Ramos (cell line): Measurements from ENCODE around the gene ARFGAP3.

Source experiments
- in situ Hi-C: fragments of 300-500 bp; cut with MboI; formaldehyde crosslinking; loops from one replicate; pipeline ENCODE4 v1.14.3; 2022; ENCODE audit warnings: low sequenced_read_pairs; ENCODE audit not compliant: unreplicated experiment

The ARFGAP3 gene

DNA sequence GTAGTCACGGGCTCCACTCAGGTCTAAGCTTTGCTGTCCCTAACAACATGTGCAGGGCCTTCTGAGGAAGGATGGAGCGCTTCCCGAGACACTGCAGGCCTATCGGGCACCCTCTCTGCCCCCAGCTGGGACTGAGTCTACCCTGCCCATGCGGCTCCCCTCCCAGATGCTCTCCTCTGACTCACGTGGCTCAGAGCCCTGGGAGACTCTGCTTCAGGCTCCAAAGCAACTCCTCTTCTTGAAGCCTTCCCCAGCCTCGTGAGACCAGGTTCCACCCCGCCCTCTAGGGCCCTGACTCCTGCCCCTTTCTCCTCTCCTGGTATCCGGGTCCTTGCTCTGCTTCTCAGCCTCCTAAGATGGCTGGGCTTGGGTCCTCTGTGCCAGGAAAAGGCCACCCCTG is 28.4 kb upstream of the ARFGAP3 start:
- in situ Hi-C loops: no loop called here

DNA sequence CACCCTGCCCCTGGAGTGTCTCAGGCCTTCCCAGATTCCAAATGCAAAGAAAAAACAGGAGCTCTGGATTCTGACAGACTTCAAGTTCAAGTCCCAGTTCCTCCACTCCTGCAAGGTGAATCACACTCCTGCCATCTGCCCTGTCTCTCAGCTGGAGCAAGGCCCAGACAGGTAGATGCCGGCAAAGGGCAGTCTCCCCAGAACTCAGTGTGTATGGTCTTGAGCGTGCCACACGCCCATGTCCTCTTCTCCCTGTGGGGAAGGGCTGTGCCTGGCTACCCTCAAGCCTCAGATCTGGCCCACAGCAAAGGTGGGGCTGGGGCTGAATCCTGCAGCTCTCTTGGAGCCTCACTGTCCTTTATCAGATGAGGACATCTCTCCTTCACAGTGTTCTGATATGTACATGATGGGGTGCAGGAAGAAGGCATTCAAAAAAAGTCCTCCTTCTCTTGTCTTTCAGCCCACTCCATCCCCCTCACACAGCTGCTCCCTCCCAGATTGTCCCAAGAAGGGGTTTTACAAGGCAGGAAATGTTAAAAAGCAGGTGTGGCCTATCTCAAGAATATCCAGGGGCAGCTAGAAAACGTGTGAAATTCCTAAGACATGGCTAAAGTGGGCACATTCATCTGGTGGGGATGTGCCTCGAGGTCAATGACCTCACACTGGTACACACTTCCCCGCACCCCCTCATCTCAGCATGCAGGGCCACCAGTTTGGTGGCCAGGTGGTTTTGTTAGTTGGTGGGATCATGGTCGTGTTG is 27.7 kb upstream of the ARFGAP3 start:
- in situ Hi-C loops: no loop called here

DNA sequence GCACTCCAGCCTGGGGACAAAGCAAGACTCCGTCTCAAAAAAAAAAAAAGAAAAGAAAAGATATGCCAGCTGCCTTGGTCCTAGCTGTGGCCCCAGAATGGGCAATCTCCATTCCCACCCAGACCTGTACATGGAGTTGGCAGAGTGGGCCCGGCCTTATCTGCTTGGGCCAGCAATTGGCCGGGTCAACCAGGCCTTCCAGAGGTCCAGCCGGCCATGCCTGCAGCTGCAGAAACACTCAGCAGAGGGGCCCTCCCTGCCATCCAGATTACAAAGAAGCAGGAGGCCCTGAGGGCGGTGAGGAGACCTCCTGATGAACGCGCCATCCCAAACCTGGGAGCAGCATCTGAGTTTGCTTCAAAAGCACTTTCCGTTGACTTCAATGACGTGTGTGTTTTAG is 26.9 kb upstream of the ARFGAP3 start:
- in situ Hi-C loops: no loop called here

DNA sequence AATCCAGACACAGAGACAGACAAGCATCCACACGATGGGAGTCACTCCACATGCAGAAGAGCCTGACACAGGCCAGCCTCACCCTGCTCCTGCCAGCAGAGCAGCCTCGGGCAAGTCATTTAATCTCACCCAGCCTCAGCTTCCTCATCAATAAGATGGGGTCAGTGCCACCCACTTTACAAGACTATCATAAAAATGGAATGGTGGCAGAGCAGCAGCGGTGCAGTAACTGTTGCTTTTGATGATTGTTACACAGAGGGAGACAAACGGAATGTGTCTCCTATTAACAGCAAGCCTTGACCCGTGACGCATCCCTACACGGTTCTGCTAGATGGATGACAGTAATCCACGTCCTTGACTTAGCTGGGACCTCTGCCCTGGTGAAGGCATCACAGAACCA is 26.0 kb upstream of the ARFGAP3 start:
- in situ Hi-C loops: no loop called here

DNA sequence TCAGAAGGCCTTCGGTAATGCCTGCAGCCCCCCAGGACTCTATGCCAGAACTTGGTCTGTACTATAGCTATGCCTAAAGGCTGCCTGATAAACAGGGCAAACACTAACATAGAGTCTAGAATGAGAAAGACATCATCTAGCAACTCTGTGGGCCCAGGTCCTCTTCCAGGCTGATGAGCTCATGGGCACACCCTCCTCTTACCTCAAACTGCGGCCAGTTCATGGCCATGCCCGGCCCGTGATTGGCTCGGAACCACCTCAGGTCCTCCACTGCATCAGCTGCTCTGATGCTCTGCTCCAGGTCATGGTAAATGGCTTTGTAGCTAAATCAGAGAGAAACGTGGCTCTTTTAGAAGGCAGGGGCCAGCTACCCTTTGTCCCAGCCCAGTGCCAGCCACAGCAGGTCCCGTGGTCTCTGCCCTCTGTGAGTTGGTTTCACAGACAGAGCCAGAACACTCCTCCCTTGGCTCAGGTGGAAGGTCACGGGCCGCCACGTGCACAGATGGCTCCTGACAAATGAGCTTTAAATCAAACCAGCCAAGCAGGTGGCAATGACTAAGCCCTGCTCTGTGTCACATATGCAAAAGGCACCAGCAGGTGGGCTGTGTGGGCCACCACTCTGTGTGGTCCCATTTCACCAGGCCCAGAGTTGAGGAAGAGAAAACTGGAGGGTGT is 25.0 kb upstream of the ARFGAP3 start:
- in situ Hi-C loops: no loop called here

DNA sequence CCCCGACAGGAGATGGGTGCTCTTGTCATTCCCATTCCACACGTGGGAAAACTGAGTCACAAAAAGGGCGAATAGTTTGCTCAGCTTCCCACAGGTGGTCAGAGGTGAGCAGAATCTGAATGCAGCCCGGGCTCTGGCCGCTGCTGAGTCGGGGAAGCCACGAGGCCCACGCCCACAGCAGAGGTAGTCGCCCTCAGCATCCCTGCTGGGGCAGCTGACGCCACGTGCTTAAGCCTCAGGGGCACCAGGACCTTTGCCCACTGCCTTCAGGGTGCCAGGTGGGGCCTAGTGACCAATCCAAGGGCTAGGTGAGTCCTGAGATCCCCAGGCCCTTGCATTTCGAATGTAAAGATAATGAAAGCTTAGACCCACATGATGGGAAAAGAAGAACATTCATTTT is 24.2 kb upstream of the ARFGAP3 start:
- in situ Hi-C loops: no loop called here

DNA sequence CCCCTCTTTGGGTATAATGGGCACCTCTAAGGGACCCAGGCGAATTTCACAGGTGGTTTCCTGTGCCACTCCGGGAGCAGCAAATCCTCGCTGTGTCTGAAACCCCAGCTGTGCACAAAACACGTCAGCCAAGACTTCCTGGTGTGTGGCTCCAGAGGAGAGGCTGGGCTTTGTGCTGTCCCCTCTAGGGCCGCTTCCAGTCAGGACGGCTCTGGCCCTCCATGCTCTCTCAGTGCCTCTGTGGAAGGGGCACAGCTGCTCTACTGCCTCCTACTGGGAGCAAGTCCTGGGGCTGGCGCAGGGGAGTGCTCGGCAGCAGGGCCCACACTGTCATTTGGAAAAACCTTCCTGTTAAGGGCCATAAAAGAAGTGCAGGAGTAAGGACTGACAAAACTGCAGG is 23.7 kb upstream of the ARFGAP3 start:
- in situ Hi-C loops: no loop called here

DNA sequence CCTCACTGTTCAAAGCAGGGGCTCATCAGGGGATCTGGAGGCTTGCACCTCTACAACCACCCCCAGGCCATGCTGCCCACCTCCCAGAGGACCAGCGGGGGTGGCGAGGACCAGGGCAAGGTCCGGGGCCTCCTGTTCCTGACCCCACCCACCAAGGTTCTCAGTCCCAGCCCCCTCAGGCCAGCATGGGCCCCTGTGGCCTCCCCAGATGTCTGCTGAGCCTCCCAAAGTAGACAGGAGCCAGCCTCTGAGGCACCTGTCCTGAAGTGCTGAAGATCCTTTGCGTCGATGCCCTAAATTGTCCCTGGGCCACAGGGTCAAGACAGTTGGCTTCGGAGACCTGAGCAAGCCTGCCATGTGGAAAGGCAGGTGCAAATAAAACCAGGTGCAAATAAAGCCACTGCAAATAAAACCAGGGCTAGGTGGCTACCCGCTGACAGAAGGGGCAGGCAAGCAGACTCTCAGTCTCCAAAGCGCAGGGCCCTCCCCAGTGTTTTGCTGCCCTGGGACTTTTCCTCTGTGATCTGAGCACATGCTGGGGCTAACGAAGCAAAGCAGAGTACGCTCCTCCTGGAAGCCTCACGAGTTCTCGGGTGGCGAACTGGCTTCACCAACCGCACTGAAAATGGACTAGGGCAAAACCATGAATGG is 22.4 kb upstream of the ARFGAP3 start:
- in situ Hi-C loops: no loop called here

DNA sequence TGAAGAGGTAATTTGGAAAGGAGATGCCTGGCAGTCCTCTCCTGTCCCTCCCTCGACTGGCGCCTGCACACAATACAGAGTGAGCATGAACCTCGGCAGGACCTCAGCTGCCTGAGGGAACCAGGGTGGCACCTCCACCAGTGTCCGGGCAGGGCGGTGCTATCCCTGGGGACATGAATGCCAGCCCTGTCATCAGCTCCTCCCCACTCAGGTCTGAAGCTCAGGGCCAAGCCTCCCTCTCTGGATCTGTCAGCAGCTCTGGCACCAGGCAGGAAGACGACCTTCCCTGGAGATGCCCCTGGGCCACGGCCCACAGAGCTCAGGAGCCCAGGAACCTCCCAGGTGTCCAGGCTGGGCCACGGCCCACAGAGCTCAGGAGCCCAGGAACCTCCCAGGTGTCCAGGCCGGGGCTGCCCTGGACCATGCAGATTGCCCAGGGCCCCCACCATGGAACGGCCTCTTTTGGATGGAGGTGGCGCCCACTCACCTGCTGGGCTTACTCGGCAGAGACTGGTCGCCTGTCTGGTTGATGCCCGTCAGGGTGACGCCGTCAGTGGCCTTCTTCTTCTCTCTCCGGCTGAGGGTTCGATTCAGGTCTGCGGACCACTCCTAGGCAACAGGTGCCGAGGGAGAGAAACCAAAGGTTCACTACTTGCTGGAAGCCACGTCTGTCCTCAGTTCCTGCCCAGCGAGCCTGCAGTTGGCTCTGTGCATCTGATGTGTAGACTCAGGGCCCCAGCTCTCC is 21.7 kb upstream of the ARFGAP3 start:
- in situ Hi-C loops: no loop called here

DNA sequence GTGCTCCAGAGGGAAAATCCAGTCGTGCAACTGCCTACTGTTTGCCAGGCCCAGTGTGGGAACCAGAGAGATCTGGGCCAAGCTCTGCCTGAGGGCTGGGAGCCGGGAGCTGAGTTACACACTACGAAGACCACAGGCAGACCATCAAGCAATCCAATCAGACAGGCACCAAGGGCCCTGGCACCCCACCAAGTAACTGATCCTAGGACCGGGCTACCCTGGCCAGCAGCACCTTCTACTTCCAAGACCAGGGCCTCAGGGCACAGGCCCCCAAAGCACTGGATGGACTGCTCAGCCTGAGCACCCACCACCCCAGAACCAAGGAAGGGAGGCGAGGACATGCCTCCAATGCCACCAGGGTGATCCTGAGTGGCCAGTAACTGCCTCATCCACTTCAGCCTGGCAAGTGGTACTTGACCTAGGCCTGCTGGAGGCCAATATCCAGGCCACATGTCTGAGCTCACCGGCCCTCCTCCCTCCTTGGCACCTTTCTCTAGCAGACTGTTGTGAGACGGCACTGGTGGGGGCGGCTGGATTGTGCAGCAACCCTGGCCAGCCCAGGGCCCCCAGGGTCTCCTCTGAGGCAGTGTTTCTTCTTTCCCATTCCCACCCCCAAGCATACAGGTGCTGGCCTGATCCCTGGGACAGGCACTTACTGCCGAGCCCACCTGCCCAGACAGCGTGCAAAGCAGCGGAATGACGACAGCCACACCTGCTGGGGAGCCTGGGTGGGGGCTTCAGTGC is 20.7 kb upstream of the ARFGAP3 start:
- in situ Hi-C loops: no loop called here

DNA sequence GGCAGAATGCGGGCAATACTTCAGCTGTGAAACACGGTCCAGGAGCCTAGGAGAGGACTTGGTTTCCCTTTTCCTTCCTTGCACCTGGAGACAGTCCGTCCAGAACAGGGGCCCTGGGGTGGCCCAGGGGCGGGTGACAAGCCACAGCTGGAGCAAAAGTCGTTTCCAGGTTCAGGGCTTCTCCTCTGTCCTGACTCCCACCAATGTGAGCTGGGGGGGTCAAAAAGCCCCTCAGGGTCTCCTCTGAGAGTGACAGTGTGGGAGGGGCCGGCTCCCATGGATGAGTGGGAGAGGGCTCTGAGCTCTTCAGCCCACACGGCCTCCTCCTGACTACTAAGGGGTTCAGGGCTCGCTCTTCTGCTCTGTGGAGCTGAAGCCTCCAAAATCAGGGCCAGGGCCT is 20.1 kb upstream of the ARFGAP3 start:
- in situ Hi-C loops: no loop called here

DNA sequence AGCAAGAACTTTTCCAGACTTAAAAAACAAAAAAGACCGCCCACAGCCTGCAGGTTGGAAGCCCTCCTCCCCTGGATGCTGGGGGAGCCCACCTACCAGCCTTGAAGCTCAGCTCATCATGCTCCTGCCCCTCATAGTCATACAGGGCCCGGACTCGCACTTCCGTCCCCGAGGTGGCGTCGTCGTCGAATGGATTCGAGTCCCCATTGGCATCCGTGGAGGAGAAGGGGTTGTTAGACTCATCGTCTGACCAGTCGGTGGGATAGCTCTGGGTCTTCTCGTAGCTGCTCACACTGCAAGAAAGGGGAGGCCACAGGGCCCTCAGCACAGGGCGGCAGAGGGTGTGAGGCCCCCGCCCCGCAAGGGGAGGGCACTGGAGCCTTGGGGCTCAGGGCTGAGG is 19.0 kb upstream of the ARFGAP3 start:
- in situ Hi-C loops: no loop called here

DNA sequence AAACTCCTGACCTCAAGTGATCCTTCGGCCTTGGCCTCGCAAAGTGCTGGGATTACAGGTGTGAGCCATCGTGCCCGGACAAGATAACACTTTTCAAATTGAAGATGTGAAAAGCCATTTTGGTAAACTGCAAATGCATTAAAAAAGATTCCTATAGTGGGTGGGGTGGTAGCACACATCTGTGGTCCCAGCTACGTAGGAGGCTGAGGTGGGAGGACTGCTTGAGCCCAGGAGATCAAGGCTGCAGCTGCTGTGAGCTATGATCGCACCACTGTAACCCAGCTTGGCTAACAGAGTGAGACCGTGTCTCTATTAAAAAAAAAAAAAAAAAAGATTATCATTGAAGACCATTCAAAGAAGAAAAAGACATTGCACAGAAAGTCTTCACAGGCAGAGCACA is 16.9 kb upstream of the ARFGAP3 start:
- in situ Hi-C loops: no loop called here

DNA sequence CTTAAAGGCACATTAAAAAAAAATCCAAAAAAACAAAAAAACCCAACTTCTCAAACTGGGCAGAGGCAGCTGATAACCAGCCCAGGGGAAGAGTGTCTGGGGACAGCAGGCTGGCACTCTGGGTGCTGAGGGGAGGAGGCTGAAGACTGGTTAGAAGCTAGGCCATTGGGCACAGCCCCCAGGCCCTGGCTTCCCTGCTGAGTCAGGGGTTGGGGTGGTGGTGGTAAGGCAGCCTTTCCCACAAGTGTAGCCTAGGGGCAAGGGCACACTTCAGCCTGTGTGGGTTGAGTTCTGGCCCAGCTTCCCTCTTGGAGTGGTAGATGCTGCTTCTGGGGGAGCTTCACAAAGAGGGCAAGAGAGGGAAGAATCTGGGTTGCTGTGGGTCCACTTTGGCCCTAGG is 16.3 kb upstream of the ARFGAP3 start:
- in situ Hi-C loops: no loop called here

DNA sequence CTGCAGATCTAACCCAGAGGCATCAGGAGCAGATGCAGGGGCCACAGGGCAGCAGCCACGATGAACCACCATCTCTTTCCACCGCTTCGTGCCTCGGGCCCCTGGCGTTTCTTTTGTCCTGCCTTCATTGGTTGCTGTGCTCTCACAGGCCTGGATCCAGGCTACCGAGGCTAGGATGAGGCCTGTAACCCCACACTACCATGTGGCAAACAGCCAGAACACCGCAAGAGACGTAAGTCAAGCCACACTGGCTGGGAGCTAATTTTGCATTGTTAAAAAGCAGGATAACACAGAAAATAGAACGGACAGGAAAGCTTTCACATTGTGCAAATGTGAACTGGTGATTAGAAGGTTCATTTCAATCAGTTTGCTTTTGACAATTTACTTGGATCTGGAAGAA is 15.7 kb upstream of the ARFGAP3 start:
- in situ Hi-C loops: no loop called here

DNA sequence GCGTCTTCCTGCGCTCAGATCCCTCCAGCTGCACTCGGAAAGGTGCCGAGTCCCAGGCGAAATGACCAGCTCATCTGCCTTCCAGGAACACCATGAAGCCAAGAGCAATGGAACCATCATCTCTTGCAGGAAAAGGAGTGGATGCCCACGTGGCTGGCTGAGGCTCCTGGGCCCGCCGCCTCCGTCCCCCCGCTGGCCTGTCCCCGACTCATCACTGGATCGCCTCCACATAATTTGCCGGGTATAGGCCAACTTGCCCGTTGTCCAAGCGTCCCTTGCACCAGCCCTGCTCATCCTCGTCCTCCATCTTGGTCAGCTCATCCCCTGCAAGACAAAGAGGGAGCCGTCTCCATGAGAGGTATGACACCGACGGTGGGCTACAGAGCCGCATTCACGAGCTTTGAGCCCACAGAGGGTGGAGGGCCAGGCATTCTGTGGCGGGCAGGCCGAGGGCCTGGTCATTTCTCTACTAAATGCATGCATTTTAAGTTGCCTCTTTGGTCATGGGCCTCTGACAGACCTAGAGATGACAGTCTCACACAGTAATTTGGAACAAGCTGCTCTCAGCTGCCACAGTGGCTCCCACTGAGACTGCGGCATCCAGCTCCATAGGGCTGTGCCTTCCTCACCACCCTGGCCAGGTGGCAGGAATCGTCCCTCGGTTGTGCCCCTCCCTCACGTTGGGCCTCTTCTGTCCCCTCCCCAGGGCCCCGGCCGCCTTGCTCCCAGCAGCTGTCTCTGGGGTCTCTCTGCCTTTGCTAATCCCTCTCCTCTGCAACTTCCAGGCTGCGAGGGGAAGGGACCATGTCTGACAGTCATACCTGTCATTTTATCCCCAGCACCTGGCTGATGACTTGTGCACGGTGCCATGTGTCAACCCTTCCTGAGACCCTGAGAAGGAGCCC is 14.3 kb upstream of the ARFGAP3 start:
- in situ Hi-C loops: no loop called here

DNA sequence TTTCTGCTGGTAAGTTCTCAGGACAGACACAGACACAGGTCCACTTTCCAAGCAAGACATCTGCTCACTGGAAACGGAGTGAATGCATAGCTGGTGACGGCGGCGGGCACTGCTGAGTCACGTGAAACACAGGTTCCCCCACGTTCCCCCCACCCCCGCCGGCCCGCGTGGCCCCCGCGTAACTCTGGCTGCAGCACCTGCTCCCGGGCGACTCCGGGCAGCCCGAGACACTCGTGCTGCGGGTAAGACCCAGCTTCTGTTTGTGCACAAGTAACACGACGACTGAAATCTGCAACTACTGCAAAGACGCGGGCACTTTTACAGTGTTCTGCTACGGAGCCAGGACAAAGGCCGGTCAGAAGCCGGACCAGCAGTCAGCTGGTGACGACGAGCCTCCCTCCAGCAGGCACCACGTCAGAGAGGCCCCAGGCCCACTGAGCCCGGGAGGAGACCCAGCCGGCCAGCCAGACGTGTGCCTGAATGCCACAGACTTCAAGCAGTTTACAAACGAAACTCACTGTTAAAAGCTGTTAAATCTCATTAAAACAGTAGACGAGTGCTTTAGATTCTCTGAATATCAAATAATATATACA is 12.9 kb upstream of the ARFGAP3 start:
- in situ Hi-C loops: no loop called here

DNA sequence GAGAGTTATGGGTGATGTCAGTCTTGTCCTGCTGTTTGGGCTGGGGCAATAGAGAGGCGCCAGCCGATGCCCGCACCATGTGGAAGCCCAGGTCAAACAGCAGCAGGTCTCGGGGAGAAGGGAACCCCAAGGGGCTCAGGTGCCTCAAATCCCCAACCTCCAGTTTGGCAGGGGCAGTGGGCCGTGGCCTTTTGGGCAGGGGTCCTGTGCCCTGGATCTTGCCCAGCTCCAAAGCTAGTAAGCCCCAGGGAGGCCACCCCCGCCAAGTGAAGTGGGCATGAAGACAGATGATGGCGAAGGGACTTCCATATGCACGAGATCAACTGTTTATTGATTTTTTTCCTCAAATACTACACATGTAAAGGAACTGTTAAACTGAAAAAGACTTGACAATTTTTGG is 12.4 kb upstream of the ARFGAP3 start:
- in situ Hi-C loops: no loop called here

DNA sequence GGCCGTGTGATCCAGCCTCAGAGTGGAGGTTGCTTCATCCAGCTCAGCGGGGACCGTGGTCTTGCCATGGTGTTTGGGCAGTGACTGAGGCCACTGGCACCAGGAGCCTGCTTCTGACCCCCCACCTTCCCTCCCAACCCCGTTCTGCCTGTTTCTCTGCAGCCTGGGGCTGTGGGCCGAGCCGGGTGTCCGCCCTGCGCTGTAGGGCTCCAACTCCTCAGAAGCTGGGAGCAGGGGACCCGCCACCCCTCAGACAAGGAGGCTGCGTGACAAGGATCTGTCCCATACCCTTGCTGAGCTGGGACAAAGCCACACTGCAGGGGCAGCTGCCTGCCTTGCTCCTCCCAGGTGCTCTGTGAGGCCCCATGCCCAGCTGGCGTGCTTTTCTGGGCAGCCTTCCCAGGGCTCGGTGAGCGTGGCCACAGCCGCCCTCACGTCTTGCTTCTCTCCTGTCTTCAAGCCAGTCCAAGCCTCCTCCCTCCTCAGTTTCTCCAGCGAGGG is 11.7 kb upstream of the ARFGAP3 start:
- in situ Hi-C loops: no loop called here
